K562 (cell line): ENCODE measurements around the gene ELL3. TPM values are rescaled to one million over a fixed set of nuclear protein-coding genes. Genes with fewer than 3 reads are reported as not detected.

ENCODE experiments used
- ATAC-seq: fragments of 200-7000 bp; cut with Tn5 transposase; 3 replicates; pipeline ENCODE4 v1.9.1; 2020; ENCODE audit warnings: moderate library complexity
- BruUV-seq: library from RNA; stranded (reverse); fragments of 400-500 nt; replicated peaks from 2 replicates; lab custom pipeline; 2021; lab: Mats Ljungman, UMichigan
- CTCF ChIA-PET: fragments of 300-600 bp; formaldehyde crosslinking; extraction: SDS; loops from one replicate; lab custom pipeline; 2021; ENCODE audit warnings: low intra/inter-chr PET ratio; lab: Yijun Ruan, JAX
- POLR2A ChIA-PET: fragments of 300-600, 350-650 bp; sonication (Branson Sonifier 250); formaldehyde crosslinking; extraction: SDS; loops from one replicate; lab custom pipeline; 2021; ENCODE audit warnings: antibody characterized with exemption, inconsistent platforms; lab: Yijun Ruan, JAX
- DNase-seq, 4 experiments: peaks; one replicate each; pipeline versions ENCODE4 v3.0.0 to v3.0.0-alpha.2; 2011 to 2018; ENCODE audit warnings: low spot score in 3 of 4, mixed read lengths in 3 of 4; ENCODE audit errors: extremely low read depth in 1 of 4
- FAIRE-seq: peaks from 2 replicates; lab custom pipeline; 2011; peaks lifted over from hg19 to GRCh38; lab: Jason Lieb, UNC
- H2AFZ ChIP-seq: 2 replicates; pipeline ENCODE4 v1.6.0; 2011; ENCODE audit warnings: low read depth, low read length, control low read depth, inconsistent platforms
- H3K27ac ChIP-seq: fragments of 200-600 bp; 3 replicates; pipeline ENCODE4 v1.8.0; 2011; ENCODE audit warnings: low read depth, mild to moderate bottlenecking, control low read depth, inconsistent platforms, low read length, moderate library complexity, mixed read lengths; ENCODE audit errors: extremely low read depth
- H3K27me3 ChIP-seq, 2 experiments: fragments of 300-600 bp in 1 of 2; 2 replicates in 1 of 2; 3 replicates in 1 of 2; pipeline versions ENCODE4 v1.6.0 to v1.8.0; 2011; ENCODE audit warnings: inconsistent platforms in 2 of 2, low read length in 2 of 2, mild to moderate bottlenecking in 1 of 2, mixed read lengths in 1 of 2, moderate library complexity in 1 of 2; ENCODE audit not compliant: control insufficient read depth in 2 of 2, insufficient read depth in 2 of 2
- H3K36me3 ChIP-seq: fragments of 300-600 bp; 3 replicates; pipeline ENCODE4 v1.8.0; 2011; ENCODE audit warnings: mild to moderate bottlenecking, low read length, inconsistent platforms; ENCODE audit not compliant: control insufficient read depth, insufficient read depth
- H3K4me1 ChIP-seq, 2 experiments: fragments of 200-600 bp in 1 of 2; replicated peaks in 1 of 2; 2 replicates in 1 of 2; 3 replicates in 1 of 2; pipeline versions ENCODE4 v1.5.1 to v1.8.0; 2011; ENCODE audit warnings: inconsistent platforms in 2 of 2, low read length in 2 of 2, mild to moderate bottlenecking in 1 of 2, mixed read lengths in 1 of 2, moderate library complexity in 1 of 2; ENCODE audit not compliant: control insufficient read depth in 2 of 2, insufficient read depth in 2 of 2
- H3K4me2 ChIP-seq: 2 replicates; pipeline ENCODE4 v1.6.1; 2011; ENCODE audit warnings: low read length, control low read depth, inconsistent platforms, mixed read lengths; ENCODE audit not compliant: insufficient read depth
- H3K4me3 ChIP-seq: fragments of 200-600 bp; sonication (generic), shearing (Covaris generic); 2 replicates; pipeline ENCODE4 v1.5.1; 2016; ENCODE audit warnings: control low read depth, inconsistent platforms
- H3K79me2 ChIP-seq: fragments of 200-600 bp; 3 replicates; pipeline ENCODE4 v1.8.0; 2011; ENCODE audit warnings: low read length, inconsistent platforms; ENCODE audit not compliant: control insufficient read depth, insufficient read depth
- H3K9ac ChIP-seq, 2 experiments: 2 replicates each; pipeline versions ENCODE4 v1.6.0 to v1.6.1; 2011; ENCODE audit warnings: low read depth in 2 of 2, low read length in 2 of 2, control low read depth in 1 of 2, inconsistent platforms in 1 of 2, mild to moderate bottlenecking in 1 of 2, mixed read lengths in 1 of 2; ENCODE audit not compliant: insufficient read depth in 1 of 2
- H3K9me1 ChIP-seq: one replicate; pipeline ENCODE4 v1.6.0; 2011; ENCODE audit warnings: inconsistent platforms, mild to moderate bottlenecking, low read length, moderate library complexity; ENCODE audit not compliant: control insufficient read depth, insufficient read depth
- H3K9me3 ChIP-seq: replicated peaks from 2 replicates; pipeline ENCODE4 v1.5.1; 2011; ENCODE audit warnings: low read depth, low read length, inconsistent platforms; ENCODE audit not compliant: control insufficient read depth, insufficient read depth
- H4K20me1 ChIP-seq: replicated peaks from 2 replicates; pipeline ENCODE4 v1.6.1; 2011; ENCODE audit warnings: low read length, inconsistent platforms, mixed read lengths; ENCODE audit not compliant: control insufficient read depth, insufficient read depth
- MAX ChIP-seq: sonication (generic); formaldehyde crosslinking; IDR thresholded peaks from 2 replicates; pipeline ENCODE4 v1.9.0; 2022; ENCODE audit warnings: mild to moderate bottlenecking, missing genetic modification reagents
- NBN ChIP-seq: fragments of 450-650 bp; IDR thresholded peaks from 2 replicates; pipeline ENCODE4 v1.6.1; 2016; ENCODE audit warnings: low read depth, mild to moderate bottlenecking
- NFYB ChIP-seq: IDR thresholded peaks from 2 replicates; pipeline ENCODE4 v1.6.1; 2011; ENCODE audit warnings: mild to moderate bottlenecking, moderate library complexity; ENCODE audit not compliant: insufficient read length; ENCODE audit errors: extremely low read depth
- NUFIP1 ChIP-seq: fragments of 450-650 bp; IDR thresholded peaks from 2 replicates; pipeline ENCODE4 v1.6.1; 2018; ENCODE audit not compliant: partially characterized antibody
- SAFB2 ChIP-seq: fragments of 200-400 bp; formaldehyde crosslinking; IDR thresholded peaks from 2 replicates; pipeline ENCODE4 v1.6.1; 2018; ENCODE audit warnings: borderline replicate concordance, low read length, low read depth, moderate library complexity; ENCODE audit not compliant: severe bottlenecking
- SPI1 ChIP-seq: IDR thresholded peaks from 2 replicates; pipeline ENCODE4 v1.6.1; 2011; ENCODE audit warnings: low read depth, low read length, control low read depth, borderline replicate concordance
- ZNF316 ChIP-seq: fragments of 450-650 bp; IDR thresholded peaks from 2 replicates; pipeline ENCODE4 v1.6.1; 2016
- ZNF589 ChIP-seq: fragments of 200-800 bp; sonication (Bioruptor generic); IDR thresholded peaks from 2 replicates; pipeline ENCODE4 v1.6.1; 2016; ENCODE audit warnings: low read depth, missing genetic modification characterization, missing compliant biosample characterization
- ZNF764 ChIP-seq: fragments of 250-450 bp; sonication (Bioruptor Pico); IDR thresholded peaks from 2 replicates; pipeline ENCODE4 v1.4.0; 2020; ENCODE audit warnings: low read depth, mild to moderate bottlenecking, moderate library complexity
- WGBS: fragments of 100-300 bp; shearing (Covaris generic); methylation state at CpG from one replicate; pipeline ENCODE4 v1.1.6; 2016; ENCODE audit warnings: low coverage, mixed read lengths; ENCODE audit not compliant: insufficient coverage; ENCODE audit errors: missing lambda C conversion rate; 5-methylcytosine and 5-hydroxymethylcytosine counted together
- in situ Hi-C: fragments of 300-500 bp; cut with MboI; formaldehyde crosslinking; loops from 4 replicates; pipeline ENCODE4 v1.15.0; 2018; ENCODE audit warnings: inconsistent platforms, mixed read lengths
- intact Hi-C: fragments of 100-400 bp; cut with micrococcal nuclease; formaldehyde crosslinking; loops from 2 replicates; pipeline ENCODE4 v1.14.2; 2022
- polyA plus RNA-seq, 8 experiments: library from polyadenylated mRNA; depleted of rRNA in 4 of 8; stranded (reverse) in 5 of 8; unstranded in 3 of 8; fragments of >200 nt; fragmentation: Nextera tagmentation in 2 of 8; fragmentation: Illumina TruSeq in 1 of 8; extraction: Ambion mirVana in 2 of 8; extraction: Trizol in 1 of 8; gene quantifications; 2 replicates each; pipeline versions ENCODE4 v1.2.1 to v1.2.3, GENCODE V29; 2011 to 2014; ENCODE audit warnings: inconsistent platforms in 1 of 8, missing spikeins in 1 of 8
- total RNA-seq, 7 experiments: library from RNA; depleted of rRNA in 6 of 7; stranded (reverse); fragments of >200 nt in 6 of 7; fragmentation: Illumina TruSeq in 2 of 7; extraction: Trizol in 2 of 7; gene quantifications; 2 replicates each; pipeline versions ENCODE4 v1.2.1 to v1.2.3, GENCODE V29; 2011 to 2021; ENCODE audit warnings: low replicate concordance in 1 of 7

Gene ELL3
- total and polyA plus RNA-seq, 9 of the 15 experiments (the other 6 are each of a cell fraction or from before 2014, with no cell fraction given), result 0.80 to 5.2 (median 2.6) TPM

- Histone ChIP-seq H4K20me1 (no peaks in the 10 kb centered on the region; the same call in 1 of the 2 replicates), H3K79me2 (no peaks in the 10 kb centered on the region), H3K36me3 (peaks cover 72% of the 10 kb centered on the region), H3K4me3 (no peak overlapping the region), H3K9me1 (no peaks in the 10 kb centered on the region), H2AFZ (no peak overlapping the region), H3K4me1 (peaks cover 2 to 10% of the 10 kb centered on the region in 2 experiments; a peak in 4 of 5 replicates), H3K4me2 (no peak overlapping the region), H3K9me3 (no peaks in the 10 kb centered on the region), H3K27me3 (no peaks in the 10 kb centered on the region), H3K27ac (no peak overlapping the region), H3K9ac (no peak overlapping the region)
- 87% methylated on average over 2 of the region's 2 CpGs for WGBS
- no peak for DNase-seq
- in situ Hi-C loops, result no loop called here
- BruUV-seq, result no TSS peak
- intact Hi-C loops, result no loop called here
- ATAC-seq, result no peak
- POLR2A ChIA-PET, result interaction anchor here (1.0 to 1.1 kb wide), 2 partner anchors 9 to 24 kb away, joined by 3 read pairs; no protein-coding TSS in a partner anchor
- CTCF ChIA-PET, result no interaction called here
- TF ChIP-seq SAFB2, result no peak
- TF ChIP-seq ZNF316, result peak; percentile 5; the same call in 1 of the 2 replicates
- no peak for TF ChIP-seq MAX (CRISPR knock-in tag)
- TF ChIP-seq NBN, result no peak
- TF ChIP-seq NFYB, result no peak
- no peak for TF ChIP-seq ZNF589 (CRISPR knock-in tag)
- TF ChIP-seq NUFIP1, result no peak
- no peak for TF ChIP-seq SPI1
- TF ChIP-seq ZNF764 (CRISPR knock-in tag), result no peak
- FAIRE-seq, result no peak
Measured at GRCh38 chr15:43771816-43772215, 5.0 kb downstream of the ELL3 start.
